ENCODE data around the gene LRRC56. TPM values are rescaled to one million over a fixed set of nuclear protein-coding genes. Genes with fewer than 3 reads are reported as not detected.

The LRRC56 gene
- total and polyA plus RNA-seq, 2 of the 13 experiments (the other 11 are each of a cell fraction or from before 2014, with no cell fraction given), result 0.11 to 0.29 TPM

DNA sequence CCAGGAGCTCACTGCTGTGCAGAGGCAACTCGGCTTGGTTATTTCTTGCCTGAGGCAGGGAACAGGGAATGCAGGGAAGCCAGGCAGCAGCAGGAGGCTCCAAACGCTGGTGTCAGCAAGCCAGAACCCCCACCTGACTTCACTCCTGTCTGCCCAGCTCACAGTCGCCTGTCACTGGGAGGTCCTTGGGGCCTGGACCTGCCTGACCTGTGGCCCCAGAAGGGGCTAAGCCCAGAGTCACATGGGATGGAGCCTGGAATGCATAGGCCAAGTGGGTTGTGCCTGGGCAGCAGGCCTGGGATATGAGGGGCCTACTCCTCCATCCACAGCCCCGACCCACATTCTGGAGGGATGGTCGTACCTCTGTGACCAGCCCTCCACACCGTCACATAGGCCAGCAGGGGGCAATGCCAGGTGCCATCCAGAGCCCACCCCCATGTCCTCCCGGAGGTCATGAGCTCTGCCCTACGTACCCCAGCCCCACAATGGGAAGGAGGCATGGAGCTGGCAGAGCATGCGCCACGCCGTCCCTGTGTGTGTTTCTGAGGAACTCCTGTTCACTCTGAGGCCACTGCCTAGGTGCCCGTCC is 28.7 kb downstream of the LRRC56 start (continued):
- TF ChIP-seq THAP9 (CRISPR knock-in tag; IDR thresholded peaks at IDR 0.05; ENCODE audit: borderline replicate concordance) (peak; percentile 54; the same call in 1 of the 2 replicates), ZNF839 (CRISPR knock-in tag; IDR thresholded peaks at IDR 0.05; ENCODE audit: borderline replicate concordance) (0 out of 2 replicates have a peak, but pooled peaks have one; percentile 70), REPIN1 (CRISPR knock-in tag; IDR thresholded peaks at IDR 0.05; ENCODE audit: borderline replicate concordance, low read depth) (no peak), SP4 (CRISPR knock-in tag; IDR thresholded peaks at IDR 0.05) (peak; percentile 49), FOSL1 (CRISPR knock-in tag; IDR thresholded peaks at IDR 0.05; ENCODE audit: borderline replicate concordance) (no peak), STAT5B (CRISPR knock-in tag; IDR thresholded peaks at IDR 0.05) (no peak), NPAS2 (CRISPR knock-in tag; IDR thresholded peaks at IDR 0.05; ENCODE audit: borderline replicate concordance) (no peak), HINFP (CRISPR knock-in tag; IDR thresholded peaks at IDR 0.05; ENCODE audit: low read depth) (peak; percentile 38; the same call in 1 of the 2 replicates), SRSF9 (IDR thresholded peaks at IDR 0.05; ENCODE audit: borderline replicate concordance, insufficient read depth, low read depth, low read length, poor library complexity, severe bottlenecking) (no peak), SP5 (CRISPR knock-in tag; IDR thresholded peaks at IDR 0.05; ENCODE audit: borderline replicate concordance, low read depth) (no peak), KDM6A (CRISPR knock-in tag; IDR thresholded peaks at IDR 0.05; ENCODE audit: low read depth) (no peak), LCORL (IDR thresholded peaks at IDR 0.05) (no peak), LCORL (CRISPR knock-in tag; IDR thresholded peaks at IDR 0.05) (0 out of 2 replicates have a peak, but pooled peaks have one; percentile 47), PAX8 (CRISPR knock-in tag; IDR thresholded peaks at IDR 0.05; ENCODE audit: borderline replicate concordance) (no peak), ZNF282 (IDR thresholded peaks at IDR 0.05; ENCODE audit: partially characterized antibody) (no peak), CBX1 (IDR thresholded peaks at IDR 0.05; ENCODE audit: low read depth) (no peak), SCMH1 (CRISPR knock-in tag; IDR thresholded peaks at IDR 0.05; ENCODE audit: borderline replicate concordance) (no peak)
- TF ChIP-seq, protein P1, sequence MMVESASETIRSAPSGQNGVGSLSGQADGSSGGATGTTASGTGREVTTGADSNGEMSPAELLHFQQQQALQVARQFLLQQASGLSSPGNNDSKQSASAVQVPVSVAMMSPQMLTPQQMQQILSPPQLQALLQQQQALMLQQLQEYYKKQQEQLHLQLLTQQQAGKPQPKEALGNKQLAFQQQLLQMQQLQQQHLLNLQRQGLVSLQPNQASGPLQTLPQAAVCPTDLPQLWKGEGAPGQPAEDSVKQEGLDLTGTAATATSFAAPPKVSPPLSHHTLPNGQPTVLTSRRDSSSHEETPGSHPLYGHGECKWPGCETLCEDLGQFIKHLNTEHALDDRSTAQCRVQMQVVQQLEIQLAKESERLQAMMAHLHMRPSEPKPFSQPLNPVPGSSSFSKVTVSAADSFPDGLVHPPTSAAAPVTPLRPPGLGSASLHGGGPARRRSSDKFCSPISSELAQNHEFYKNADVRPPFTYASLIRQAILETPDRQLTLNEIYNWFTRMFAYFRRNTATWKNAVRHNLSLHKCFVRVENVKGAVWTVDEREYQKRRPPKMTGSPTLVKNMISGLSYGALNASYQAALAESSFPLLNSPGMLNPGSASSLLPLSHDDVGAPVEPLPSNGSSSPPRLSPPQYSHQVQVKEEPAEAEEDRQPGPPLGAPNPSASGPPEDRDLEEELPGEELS (CRISPR knock-in tag; IDR thresholded peaks at IDR 0.05), result no peak
- TF ChIP-seq, protein P2, sequence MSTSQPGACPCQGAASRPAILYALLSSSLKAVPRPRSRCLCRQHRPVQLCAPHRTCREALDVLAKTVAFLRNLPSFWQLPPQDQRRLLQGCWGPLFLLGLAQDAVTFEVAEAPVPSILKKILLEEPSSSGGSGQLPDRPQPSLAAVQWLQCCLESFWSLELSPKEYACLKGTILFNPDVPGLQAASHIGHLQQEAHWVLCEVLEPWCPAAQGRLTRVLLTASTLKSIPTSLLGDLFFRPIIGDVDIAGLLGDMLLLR (CRISPR knock-in tag; IDR thresholded peaks at IDR 0.05), result 0 out of 2 replicates have a peak, but pooled peaks have one; percentile 49
- TF ChIP-seq, protein P3, sequence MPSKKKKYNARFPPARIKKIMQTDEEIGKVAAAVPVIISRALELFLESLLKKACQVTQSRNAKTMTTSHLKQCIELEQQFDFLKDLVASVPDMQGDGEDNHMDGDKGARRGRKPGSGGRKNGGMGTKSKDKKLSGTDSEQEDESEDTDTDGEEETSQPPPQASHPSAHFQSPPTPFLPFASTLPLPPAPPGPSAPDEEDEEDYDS (CRISPR knock-in tag; IDR thresholded peaks at IDR 0.05), result no peak
